Measurements from ENCODE around the gene GNG7. TPM values are rescaled to one million over a fixed set of nuclear protein-coding genes. Genes with fewer than 3 reads are reported as not detected.

GNG7 gene
- total and polyA plus RNA-seq, 10 of the 15 experiments (the other 5 are each of a cell fraction or from before 2014, with no cell fraction given) = 1.9 to 13.6 (median 6.5) TPM

- TF ChIP-seq CREM (IDR thresholded peaks at IDR 0.05; ENCODE audit: low read depth) (no peak), MEF2B (IDR thresholded peaks at IDR 0.05; ENCODE audit: partially characterized antibody, poor library complexity, severe bottlenecking) (peak; percentile 7), ETV6 (conservative IDR thresholded peaks at IDR 0.05 in 1 of 2, IDR thresholded peaks at IDR 0.05 in 1 of 2; ENCODE audit: borderline replicate concordance in 1 of 2, low read depth in 1 of 2) (0 out of 4 replicates have a peak, but pooled peaks of 1 of the 2 experiments have one; percentile 48), MTA3 (IDR thresholded peaks at IDR 0.05; ENCODE audit: borderline replicate concordance, low read length) (no peak), TARDBP (IDR thresholded peaks at IDR 0.05; ENCODE audit: borderline replicate concordance) (no peak), PAX5 (IDR thresholded peaks at IDR 0.05; ENCODE audit: borderline replicate concordance, low read depth, low read length) (peak; percentile 81; the same call in 1 of the 2 replicates), SMC3 (IDR thresholded peaks at IDR 0.05; ENCODE audit: borderline replicate concordance, low read length) (no peak), PML (IDR thresholded peaks at IDR 0.05; ENCODE audit: low read length) (no peak), ZNF274 (IDR thresholded peaks at IDR 0.05; ENCODE audit: insufficient read depth, insufficient read length) (no peak), GABPA (IDR thresholded peaks at IDR 0.05; ENCODE audit: low read depth) (no peak), NFYB (IDR thresholded peaks at IDR 0.05; ENCODE audit: insufficient read depth, low read depth, low read length) (no peak), ZNF24 (IDR thresholded peaks at IDR 0.05) (no peak), SUPT20H (IDR thresholded peaks at IDR 0.05; ENCODE audit: borderline replicate concordance, control insufficient read depth, low read depth, low read length) (no peak), RFX5 (IDR thresholded peaks at IDR 0.05; ENCODE audit: low read depth, low read length) (no peak), SMAD1 (IDR thresholded peaks at IDR 0.05; ENCODE audit: low read depth, partially characterized antibody) (no peak), TCF3 (IDR thresholded peaks at IDR 0.05; ENCODE audit: borderline replicate concordance, insufficient read depth, low read depth, low read length) (peak; percentile 89)
- TF ChIP-seq, protein P1, sequence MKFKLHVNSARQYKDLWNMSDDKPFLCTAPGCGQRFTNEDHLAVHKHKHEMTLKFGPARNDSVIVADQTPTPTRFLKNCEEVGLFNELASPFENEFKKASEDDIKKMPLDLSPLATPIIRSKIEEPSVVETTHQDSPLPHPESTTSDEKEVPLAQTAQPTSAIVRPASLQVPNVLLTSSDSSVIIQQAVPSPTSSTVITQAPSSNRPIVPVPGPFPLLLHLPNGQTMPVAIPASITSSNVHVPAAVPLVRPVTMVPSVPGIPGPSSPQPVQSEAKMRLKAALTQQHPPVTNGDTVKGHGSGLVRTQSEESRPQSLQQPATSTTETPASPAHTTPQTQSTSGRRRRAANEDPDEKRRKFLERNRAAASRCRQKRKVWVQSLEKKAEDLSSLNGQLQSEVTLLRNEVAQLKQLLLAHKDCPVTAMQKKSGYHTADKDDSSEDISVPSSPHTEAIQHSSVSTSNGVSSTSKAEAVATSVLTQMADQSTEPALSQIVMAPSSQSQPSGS (IDR thresholded peaks at IDR 0.05; ENCODE audit: low read length) = no peak
- TF ChIP-seq, protein P2, sequence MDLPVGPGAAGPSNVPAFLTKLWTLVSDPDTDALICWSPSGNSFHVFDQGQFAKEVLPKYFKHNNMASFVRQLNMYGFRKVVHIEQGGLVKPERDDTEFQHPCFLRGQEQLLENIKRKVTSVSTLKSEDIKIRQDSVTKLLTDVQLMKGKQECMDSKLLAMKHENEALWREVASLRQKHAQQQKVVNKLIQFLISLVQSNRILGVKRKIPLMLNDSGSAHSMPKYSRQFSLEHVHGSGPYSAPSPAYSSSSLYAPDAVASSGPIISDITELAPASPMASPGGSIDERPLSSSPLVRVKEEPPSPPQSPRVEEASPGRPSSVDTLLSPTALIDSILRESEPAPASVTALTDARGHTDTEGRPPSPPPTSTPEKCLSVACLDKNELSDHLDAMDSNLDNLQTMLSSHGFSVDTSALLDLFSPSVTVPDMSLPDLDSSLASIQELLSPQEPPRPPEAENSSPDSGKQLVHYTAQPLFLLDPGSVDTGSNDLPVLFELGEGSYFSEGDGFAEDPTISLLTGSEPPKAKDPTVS (IDR thresholded peaks at IDR 0.05; ENCODE audit: low read depth, low read length) = no peak
- TF ChIP-seq, protein P3, sequence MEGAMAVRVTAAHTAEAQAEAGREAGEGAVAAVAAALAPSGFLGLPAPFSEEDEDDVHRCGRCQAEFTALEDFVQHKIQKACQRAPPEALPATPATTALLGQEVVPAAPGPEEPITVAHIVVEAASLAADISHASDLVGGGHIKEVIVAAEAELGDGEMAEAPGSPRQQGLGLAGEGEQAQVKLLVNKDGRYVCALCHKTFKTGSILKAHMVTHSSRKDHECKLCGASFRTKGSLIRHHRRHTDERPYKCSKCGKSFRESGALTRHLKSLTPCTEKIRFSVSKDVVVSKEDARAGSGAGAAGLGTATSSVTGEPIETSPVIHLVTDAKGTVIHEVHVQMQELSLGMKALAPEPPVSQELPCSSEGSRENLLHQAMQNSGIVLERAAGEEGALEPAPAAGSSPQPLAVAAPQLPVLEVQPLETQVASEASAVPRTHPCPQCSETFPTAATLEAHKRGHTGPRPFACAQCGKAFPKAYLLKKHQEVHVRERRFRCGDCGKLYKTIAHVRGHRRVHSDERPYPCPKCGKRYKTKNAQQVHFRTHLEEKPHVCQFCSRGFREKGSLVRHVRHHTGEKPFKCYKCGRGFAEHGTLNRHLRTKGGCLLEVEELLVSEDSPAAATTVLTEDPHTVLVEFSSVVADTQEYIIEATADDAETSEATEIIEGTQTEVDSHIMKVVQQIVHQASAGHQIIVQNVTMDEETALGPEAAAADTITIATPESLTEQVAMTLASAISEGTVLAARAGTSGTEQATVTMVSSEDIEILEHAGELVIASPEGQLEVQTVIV (IDR thresholded peaks at IDR 0.05; ENCODE audit: borderline replicate concordance, partially characterized antibody) = no peak
- TF ChIP-seq, protein P4, sequence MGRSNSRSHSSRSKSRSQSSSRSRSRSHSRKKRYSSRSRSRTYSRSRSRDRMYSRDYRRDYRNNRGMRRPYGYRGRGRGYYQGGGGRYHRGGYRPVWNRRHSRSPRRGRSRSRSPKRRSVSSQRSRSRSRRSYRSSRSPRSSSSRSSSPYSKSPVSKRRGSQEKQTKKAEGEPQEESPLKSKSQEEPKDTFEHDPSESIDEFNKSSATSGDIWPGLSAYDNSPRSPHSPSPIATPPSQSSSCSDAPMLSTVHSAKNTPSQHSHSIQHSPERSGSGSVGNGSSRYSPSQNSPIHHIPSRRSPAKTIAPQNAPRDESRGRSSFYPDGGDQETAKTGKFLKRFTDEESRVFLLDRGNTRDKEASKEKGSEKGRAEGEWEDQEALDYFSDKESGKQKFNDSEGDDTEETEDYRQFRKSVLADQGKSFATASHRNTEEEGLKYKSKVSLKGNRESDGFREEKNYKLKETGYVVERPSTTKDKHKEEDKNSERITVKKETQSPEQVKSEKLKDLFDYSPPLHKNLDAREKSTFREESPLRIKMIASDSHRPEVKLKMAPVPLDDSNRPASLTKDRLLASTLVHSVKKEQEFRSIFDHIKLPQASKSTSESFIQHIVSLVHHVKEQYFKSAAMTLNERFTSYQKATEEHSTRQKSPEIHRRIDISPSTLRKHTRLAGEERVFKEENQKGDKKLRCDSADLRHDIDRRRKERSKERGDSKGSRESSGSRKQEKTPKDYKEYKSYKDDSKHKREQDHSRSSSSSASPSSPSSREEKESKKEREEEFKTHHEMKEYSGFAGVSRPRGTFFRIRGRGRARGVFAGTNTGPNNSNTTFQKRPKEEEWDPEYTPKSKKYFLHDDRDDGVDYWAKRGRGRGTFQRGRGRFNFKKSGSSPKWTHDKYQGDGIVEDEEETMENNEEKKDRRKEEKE (IDR thresholded peaks at IDR 0.05) = no peak
Measured at GRCh38 chr19:2627319-2627829, 75.1 kb downstream of the GNG7 start (continued).

Data from GM12878 (cell line).